Cardiac ventricle fibroblast (primary cell): ENCODE measurements around the gene MYOD1. TPM values are rescaled to one million over a fixed set of nuclear protein-coding genes. Genes with fewer than 3 reads are reported as not detected.

Experiments used
- total RNA-seq: library from RNA; depleted of rRNA; stranded (reverse); fragments of >200 nt; gene quantifications from 2 replicates; pipeline ENCODE4 v1.2.3, GENCODE V29; 2015

Gene MYOD1
- not detected in 2 replicates for total RNA-seq

GRCh38 chr11:17719028-17719937 lies at the start of gene MYOD1:
MYOD1 (plus strand) TSS chr11:17719571; CDS start chr11:17719783, 212 bp downstream.

GRCh38 chr11:17734418-17734911 lies 15.1 kb downstream of the MYOD1 start, which contains the start of gene KCNC1:
KCNC1 (plus strand) TSS chr11:17734781; CDS start chr11:17736003, 1,222 bp downstream.

Other genes with a start within 250 kb of the MYOD1 start
- gene ABCC8, start 242.7 kb upstream of the MYOD1 start, total RNA-seq, result not detected in 2 replicates
- gene USH1C, start 175.2 kb upstream of the MYOD1 start, total RNA-seq, result not detected in 2 replicates
- not detected in 2 replicates for gene OTOG, start 172.3 kb upstream of the MYOD1 start, total RNA-seq
- gene KCNC1, start 15.2 kb downstream of the MYOD1 start, total RNA-seq, result not detected in 2 replicates